HepG2 (cell line): ENCODE data around the gene ALLC. TPM values are rescaled to one million over a fixed set of nuclear protein-coding genes. Genes with fewer than 3 reads are reported as not detected.
A peak's percentile ranks its signal among the peaks of the same experiment; 100 is the strongest.

ENCODE experiments used
- ATAC-seq: fragments of 200-7000 bp; cut with Tn5 transposase; 3 replicates; pipeline ENCODE4 v1.9.1; 2020; ENCODE audit warnings: mild to moderate bottlenecking, moderate library complexity
- BruUV-seq: library from RNA; stranded (reverse); fragments of 400-500 nt; replicated peaks from 2 replicates; lab custom pipeline; 2021; lab: Mats Ljungman, UMichigan
- CTCF ChIA-PET: fragments of 300-600 bp; formaldehyde crosslinking; extraction: SDS; loops from one replicate; lab custom pipeline; 2021; ENCODE audit warnings: low total read pairs, inconsistent platforms, low intra/inter-chr PET ratio; lab: Yijun Ruan, JAX
- POLR2A ChIA-PET: fragments of 350-600 bp; sonication (Branson Sonifier 250); formaldehyde crosslinking; loops from one replicate; lab custom pipeline; 2020; ENCODE audit warnings: antibody characterized with exemption, inconsistent platforms; lab: Yijun Ruan, JAX
- DNase-seq: peaks from one replicate; pipeline ENCODE4 v3.0.0-alpha.2; 2015; ENCODE audit warnings: low spot score
- FAIRE-seq: peaks from 3 replicates; lab custom pipeline; 2011; peaks lifted over from hg19 to GRCh38; lab: Jason Lieb, UNC
- H2AFZ ChIP-seq: one replicate; pipeline ENCODE4 v1.6.1; 2011; ENCODE audit warnings: low read length, inconsistent platforms
- H3K27ac ChIP-seq: fragments of 300-600 bp; 3 replicates; pipeline ENCODE4 v1.8.0; 2011; ENCODE audit warnings: mixed run types, mild to moderate bottlenecking, mixed read lengths, low read length, inconsistent platforms; ENCODE audit not compliant: insufficient read depth; ENCODE audit errors: extremely low read length
- H3K27me3 ChIP-seq, 2 experiments: fragments of 200-600 bp in 1 of 2; 2 replicates in 1 of 2; 3 replicates in 1 of 2; pipeline versions ENCODE4 v1.6.0 to v1.8.0; 2011; ENCODE audit warnings: low read length in 2 of 2, mild to moderate bottlenecking in 2 of 2, moderate library complexity in 2 of 2, inconsistent platforms in 1 of 2; ENCODE audit not compliant: insufficient read depth in 2 of 2, control insufficient read depth in 1 of 2
- H3K36me3 ChIP-seq, 2 experiments: fragments of 200-600 bp in 1 of 2; replicated peaks in 1 of 2; 2 replicates in 1 of 2; 3 replicates in 1 of 2; pipeline versions ENCODE4 v1.5.1 to v1.8.0; 2011; ENCODE audit warnings: low read length in 2 of 2, inconsistent platforms in 1 of 2; ENCODE audit not compliant: insufficient read depth in 2 of 2, control insufficient read depth in 1 of 2
- H3K4me1 ChIP-seq: 2 replicates; pipeline ENCODE4 v1.5.1; 2012; ENCODE audit warnings: low read length, inconsistent platforms; ENCODE audit not compliant: insufficient read depth
- H3K4me2 ChIP-seq: 2 replicates; pipeline ENCODE4 v1.6.0; 2011; ENCODE audit warnings: low read depth, low read length, inconsistent platforms
- H3K4me3 ChIP-seq, 3 experiments: fragments of 200-600 bp in 1 of 3; sonication (generic), shearing (Covaris generic) in 1 of 3; replicated peaks in 1 of 3; 2 replicates each; pipeline ENCODE4 v1.5.1; 2011 to 2016; ENCODE audit warnings: low read length in 3 of 3, inconsistent platforms in 2 of 3, low read depth in 2 of 3, mild to moderate bottlenecking in 2 of 3, control low read depth in 1 of 3, mixed read lengths in 1 of 3; ENCODE audit not compliant: insufficient read depth in 1 of 3
- H3K79me2 ChIP-seq: one replicate; pipeline ENCODE4 v1.6.1; 2011; ENCODE audit warnings: low read length, inconsistent platforms; ENCODE audit not compliant: insufficient read depth
- H3K9ac ChIP-seq: 2 replicates; pipeline ENCODE4 v1.6.0; 2011; ENCODE audit warnings: mild to moderate bottlenecking, low read depth, low read length, inconsistent platforms; ENCODE audit not compliant: insufficient read depth
- H3K9me3 ChIP-seq: 2 replicates; pipeline ENCODE4 v1.5.1; 2012; ENCODE audit warnings: mild to moderate bottlenecking, low read length
- H4K20me1 ChIP-seq: 2 replicates; pipeline ENCODE4 v1.6.0; 2011; ENCODE audit warnings: inconsistent platforms, mild to moderate bottlenecking, low read length, moderate library complexity; ENCODE audit not compliant: insufficient read depth
- GLI4 ChIP-seq: sonication (generic); formaldehyde crosslinking; IDR thresholded peaks from 2 replicates; pipeline ENCODE4 v1.5.1; 2020; ENCODE audit warnings: missing genetic modification reagents, mild to moderate bottlenecking, moderate library complexity, borderline replicate concordance
- KAT7 ChIP-seq: IDR thresholded peaks from 2 replicates; pipeline ENCODE4 v1.6.1; 2018; ENCODE audit warnings: borderline replicate concordance, missing compliant biosample characterization
- LCORL ChIP-seq, 2 experiments: fragments of 450-650 bp in 1 of 2; sonication (generic) in 1 of 2; formaldehyde crosslinking in 1 of 2; IDR thresholded peaks; 2 replicates each; pipeline versions ENCODE4 v1.5.0 to v1.6.1; 2017 to 2020; ENCODE audit warnings: antibody characterized with exemption in 1 of 2, missing genetic modification reagents in 1 of 2
- MED13 ChIP-seq: sonication (generic); formaldehyde crosslinking; IDR thresholded peaks from 2 replicates; pipeline ENCODE4 v1.5.0; 2020; ENCODE audit warnings: missing genetic modification reagents
- ZFY ChIP-seq: sonication (generic); formaldehyde crosslinking; IDR thresholded peaks from 2 replicates; pipeline ENCODE4 v1.4.0; 2020; ENCODE audit warnings: missing genetic modification reagents
- WGBS: methylation state at CpG from one replicate; pipeline ENCODE4 v1.1.6; 2017; ENCODE audit warnings: low lambda C conversion rate; 5-methylcytosine and 5-hydroxymethylcytosine counted together
- in situ Hi-C: cut with HindIII; loops from 2 replicates; pipeline ENCODE4 v1.10.0; 2017; ENCODE audit warnings: low pct_unique_long_range_greater_than_20kb; ENCODE audit not compliant: extremely low pct_ligation_motif_present
- intact Hi-C: fragments of 100-400 bp; cut with micrococcal nuclease; formaldehyde crosslinking; loops from one replicate; pipeline ENCODE4 v1.10.0; 2022; ENCODE audit not compliant: unreplicated experiment
- polyA plus RNA-seq, 8 experiments: library from polyadenylated mRNA; depleted of rRNA in 3 of 8; stranded (reverse) in 7 of 8; unstranded in 1 of 8; fragments of >200 nt; fragmentation: Illumina TruSeq in 4 of 8; extraction: Trizol in 4 of 8; gene quantifications; 2 replicates each; pipeline versions ENCODE4 v1.2.1 to v1.2.3, GENCODE V29; 2011 to 2016; ENCODE audit warnings: low read depth in 4 of 8, missing spikeins in 1 of 8, mixed read lengths in 1 of 8; ENCODE audit not compliant: insufficient read depth in 1 of 8
- total RNA-seq, 5 experiments: library from RNA; depleted of rRNA; stranded (reverse); fragments of >200 nt; fragmentation: Illumina TruSeq; extraction: Trizol; gene quantifications; 2 replicates each; pipeline ENCODE4 v1.2.3, GENCODE V29; 2016; ENCODE audit warnings: low read depth in 1 of 5

The ALLC gene
- total and polyA plus RNA-seq, 2 of the 13 experiments (the other 11 are each of a cell fraction or from before 2014, with no cell fraction given): 0.08 to 0.11 TPM

GRCh38 chr2:3743951-3744555, 86.1 kb downstream of the ALLC start:
- no peak overlapping the region for H2AFZ ChIP-seq
- BruUV-seq: no TSS peak
- H3K36me3 ChIP-seq: no peaks in the 10 kb centered on the region
- no peaks in the 10 kb centered on the region for H3K9me3 ChIP-seq
- H3K4me1 ChIP-seq: no peaks in the 10 kb centered on the region
- intact Hi-C loops: no loop called here
- ChIA-PET POLR2A (no interaction called here), CTCF (no interaction called here)
- no peak overlapping the region for H3K27ac ChIP-seq
- TF ChIP-seq MED13: no peak
- TF ChIP-seq ZFY (CRISPR knock-in tag): no peak
- ATAC-seq (no peak), DNase-seq (no peak), FAIRE-seq (no peak)
- H3K4me3 ChIP-seq: no peak overlapping the region
- no peak overlapping the region for H3K9ac ChIP-seq
- WGBS: 37% methylated on average over 12 of the region's 12 CpGs
- no peak overlapping the region for H3K4me2 ChIP-seq
- peaks cover 8 to 43% of the 10 kb centered on the region in 2 experiments; a peak in 3 of 5 replicates for H3K27me3 ChIP-seq
- in situ Hi-C loops: no loop called here
- no peaks in the 10 kb centered on the region for H4K20me1 ChIP-seq
- H3K79me2 ChIP-seq: no peaks in the 10 kb centered on the region

DNA sequence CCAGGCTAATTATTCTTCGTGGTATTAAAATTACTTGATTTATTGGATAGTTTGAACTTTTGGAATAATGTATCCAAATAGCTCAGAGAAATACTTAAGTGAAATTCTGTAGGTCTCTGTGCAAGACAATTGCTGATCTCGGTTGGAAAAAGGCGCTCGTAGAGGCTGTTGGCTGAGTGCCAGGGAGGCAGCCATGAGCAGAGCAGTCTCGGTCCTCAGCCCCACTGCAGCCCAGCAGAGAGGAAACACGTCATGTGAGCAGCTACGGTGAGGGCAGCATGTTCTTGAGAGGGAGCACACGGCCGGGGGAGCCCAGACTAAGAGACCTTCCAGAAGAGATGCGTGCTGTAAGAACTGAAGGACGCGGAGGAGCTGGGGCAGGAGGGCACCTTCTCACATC, 87.9 kb downstream of the ALLC start:
- no peak for FAIRE-seq
- BruUV-seq: no TSS peak

More for the DNA sequence above, 87.9 kb downstream of the ALLC start:
- no peaks in the 10 kb centered on the region for H3K9me3 ChIP-seq
- H4K20me1 ChIP-seq: no peaks in the 10 kb centered on the region
- peaks cover 9 to 56% of the 10 kb centered on the region in 2 experiments; a peak in 3 of 5 replicates for H3K27me3 ChIP-seq
- ChIA-PET CTCF (no interaction called here), POLR2A (no interaction called here)
- no peak overlapping the region for H3K27ac ChIP-seq
- 42% methylated on average over 12 of the region's 12 CpGs for WGBS
- in situ Hi-C loops: no loop called here
- no peak overlapping the region for H3K4me2 ChIP-seq
- H3K9ac ChIP-seq: no peak overlapping the region
- H3K4me3 ChIP-seq: no peak overlapping the region
- peak; percentile 43; the same call in 1 of the 2 replicates for TF ChIP-seq LCORL (IDR thresholded peaks at IDR 0.05)
- TF ChIP-seq LCORL (CRISPR knock-in tag; IDR thresholded peaks at IDR 0.05): no peak
- no peak for TF ChIP-seq GLI4 (CRISPR knock-in tag)
- no peak for TF ChIP-seq KAT7
- ATAC-seq (no peak), DNase-seq (no peak)
- H2AFZ ChIP-seq: no peak overlapping the region
- no peaks in the 10 kb centered on the region for H3K4me1 ChIP-seq
- H3K36me3 ChIP-seq: no peaks in the 10 kb centered on the region
- intact Hi-C loops: no loop called here
- no peaks in the 10 kb centered on the region for H3K79me2 ChIP-seq
